WERI-Rb-1 (cell line): ENCODE results near the gene QSOX1.

ENCODE experiments used
- DNase-seq: peaks from one replicate; pipeline ENCODE4 v3.0.0-alpha.2; 2020
- H3K27ac ChIP-seq: fragments of 250-450 bp; sonication (Bioruptor Pico); 2 replicates; pipeline ENCODE4 v1.5.1; 2020; ENCODE audit warnings: mild to moderate bottlenecking, moderate library complexity
- H3K27me3 ChIP-seq: fragments of 250-450 bp; sonication (Bioruptor Pico); 2 replicates; pipeline ENCODE4 v1.5.1; 2021; ENCODE audit warnings: mild to moderate bottlenecking, low read depth, moderate library complexity; ENCODE audit not compliant: insufficient read depth, severe bottlenecking
- H3K36me3 ChIP-seq: fragments of 250-450 bp; sonication (Bioruptor Pico); 2 replicates; pipeline ENCODE4 v1.5.1; 2020; ENCODE audit warnings: mild to moderate bottlenecking, moderate library complexity
- H3K4me3 ChIP-seq: 2 replicates; pipeline ENCODE4 v1.5.1; 2011; ENCODE audit warnings: low read depth, mild to moderate bottlenecking, control low read depth, low read length
- H3K9me3 ChIP-seq: fragments of 250-450 bp; sonication (Bioruptor Pico); 2 replicates; pipeline ENCODE4 v1.5.1; 2021; ENCODE audit warnings: mild to moderate bottlenecking, moderate library complexity; ENCODE audit not compliant: severe bottlenecking
- CTCF ChIP-seq: IDR thresholded peaks from 2 replicates; pipeline ENCODE4 v1.5.1; 2011; ENCODE audit warnings: low read depth, mild to moderate bottlenecking, control low read depth, inconsistent platforms, low read length

The QSOX1 gene

DNA sequence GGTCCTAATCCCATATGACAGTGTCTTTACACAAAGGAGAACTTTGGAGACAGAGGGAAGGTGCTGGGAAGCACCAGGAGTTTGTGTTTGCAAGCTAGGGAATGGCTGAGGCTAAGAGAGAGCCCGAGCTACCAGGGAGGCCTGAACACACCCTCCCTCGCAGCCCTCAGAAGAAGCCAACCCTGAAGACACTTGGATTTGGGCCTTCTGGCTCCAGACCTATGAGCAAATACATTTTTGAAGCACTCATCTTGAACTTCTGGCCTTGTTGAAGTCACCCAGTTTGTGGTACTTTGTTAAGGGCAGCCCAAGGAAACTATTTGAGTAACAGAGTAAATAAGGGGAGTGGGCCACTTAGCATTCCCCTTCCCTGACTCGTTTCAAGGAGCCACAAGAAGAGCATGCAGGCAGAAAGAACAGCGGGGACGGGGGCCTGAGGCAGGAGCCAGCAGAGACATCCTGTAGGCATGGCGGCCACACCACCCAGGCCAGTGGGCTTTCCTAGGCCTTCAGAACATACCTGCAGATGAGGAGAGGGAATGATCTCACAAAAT lies 13.2 kb upstream of the QSOX1 start:
- no peaks in the 10 kb centered on the region for H3K27me3 ChIP-seq
- no peaks in the 10 kb centered on the region for H3K36me3 ChIP-seq
- no peak overlapping the region for H3K27ac ChIP-seq
- H3K9me3 ChIP-seq = no peaks in the 10 kb centered on the region
- no peak overlapping the region for H3K4me3 ChIP-seq
- no peak for DNase-seq
- TF ChIP-seq CTCF = no peak

- Histone ChIP-seq H3K27ac (no peak overlapping the region), H3K4me3 (no peak overlapping the region), H3K27me3 (no peaks in the 10 kb centered on the region), H3K36me3 (no peaks in the 10 kb centered on the region), H3K9me3 (no peaks in the 10 kb centered on the region)
- DNase-seq = no peak
- TF ChIP-seq CTCF = no peak
These were observed 11.3 kb upstream of the QSOX1 start for GRCh38 chr1:180143359-180143758.

- Histone ChIP-seq H3K4me3 (no peak overlapping the region), H3K36me3 (no peaks in the 10 kb centered on the region), H3K27me3 (no peaks in the 10 kb centered on the region), H3K27ac (no peak overlapping the region; the same call in 1 of the 2 replicates), H3K9me3 (no peaks in the 10 kb centered on the region)
- TF ChIP-seq CTCF = no peak
- DNase-seq = no peak
These were observed 9.9 kb upstream of the QSOX1 start for GRCh38 chr1:180144659-180145357.

- H3K9me3 ChIP-seq = no peaks in the 10 kb centered on the region
- no peak overlapping the region; the same call in 1 of the 2 replicates for H3K27ac ChIP-seq
- no peak overlapping the region for H3K4me3 ChIP-seq
- no peaks in the 10 kb centered on the region for H3K27me3 ChIP-seq
- no peak for TF ChIP-seq CTCF
- no peak for DNase-seq
- no peaks in the 10 kb centered on the region for H3K36me3 ChIP-seq
These were observed 9.2 kb upstream of the QSOX1 start for GRCh38 chr1:180145446-180145845.

DNA sequence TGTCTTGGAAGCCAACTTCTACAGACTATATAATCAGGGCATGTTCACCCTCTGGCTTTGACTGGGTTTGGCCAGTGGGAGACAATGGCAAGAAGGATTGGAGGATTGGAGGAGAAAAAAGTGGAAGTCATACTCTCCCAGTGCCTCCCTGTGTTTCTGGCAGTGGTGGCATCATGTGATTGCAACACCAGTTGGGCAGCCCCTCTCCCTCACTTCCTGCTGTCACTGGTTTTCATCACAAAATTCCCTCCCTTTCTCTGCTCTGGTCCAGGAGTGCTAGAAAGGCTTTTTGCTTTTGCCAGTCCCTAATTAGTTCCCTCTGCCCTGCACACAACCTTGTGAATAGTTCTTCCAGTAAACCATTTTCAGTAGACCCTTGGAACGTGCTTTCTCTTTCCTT lies 3.7 kb upstream of the QSOX1 start:
- no peak for TF ChIP-seq CTCF
- DNase-seq = no peak

DNA sequence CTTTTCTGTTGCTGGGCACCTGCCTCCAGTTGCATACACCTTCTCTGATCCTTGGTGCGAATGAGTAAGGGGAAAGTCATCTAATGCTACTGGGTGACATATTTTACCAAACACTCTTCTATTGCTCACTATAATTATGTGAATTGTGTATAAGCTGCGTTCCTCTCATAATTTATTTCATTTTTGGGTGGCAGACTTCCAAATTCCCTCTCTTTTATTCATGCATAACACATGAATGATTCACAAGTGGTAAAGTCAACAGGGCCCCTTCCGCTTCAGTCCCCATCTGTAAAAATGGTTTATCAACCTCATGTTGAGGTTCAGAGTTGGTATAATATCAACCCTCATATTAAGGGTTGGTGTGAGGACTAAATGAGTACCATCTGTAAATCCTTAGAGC lies 3.2 kb upstream of the QSOX1 start:
- H3K9me3 ChIP-seq = no peaks in the 10 kb centered on the region
- no peaks in the 10 kb centered on the region for H3K27me3 ChIP-seq
- no peak overlapping the region for H3K4me3 ChIP-seq
- no peak overlapping the region for H3K27ac ChIP-seq
- DNase-seq = no peak
- no peak for TF ChIP-seq CTCF
- peaks cover 3% of the 10 kb centered on the region for H3K36me3 ChIP-seq

More for the DNA sequence above, 3.7 kb upstream of the QSOX1 start:
- H3K36me3 ChIP-seq = peaks cover 3% of the 10 kb centered on the region
- H3K27ac ChIP-seq = no peak overlapping the region
- H3K4me3 ChIP-seq = no peak overlapping the region
- no peaks in the 10 kb centered on the region for H3K9me3 ChIP-seq
- no peaks in the 10 kb centered on the region for H3K27me3 ChIP-seq
